Stimulated activated naive CD8-positive, alpha-beta T cell treated with anti-CD3 and anti-CD28 coated beads, Interleukin-15, amount 100 ng/mL, for 72 hours (primary cell): ENCODE measurements around the gene RPL27A.
A peak's percentile ranks its signal among the peaks of the same experiment; 100 is the strongest.

Source experiments
- ATAC-seq: fragments of 150-1000 bp; cut with Tn5 transposase; 2 replicates; pipeline ENCODE4 v1.10.0; 2021; ENCODE audit warnings: mild to moderate bottlenecking, moderate library complexity
- DNase-seq, 2 donors: peaks; one replicate each; pipeline ENCODE4 v3.0.0; 2021 to 2022
- H3K27ac Mint-ChIP-seq, 2 donors: one replicate each; pipeline ENCODE4 v1.8.0; 2022; ENCODE audit warnings: mild to moderate bottlenecking in 2 of 2, mixed read lengths in 2 of 2, moderate library complexity in 2 of 2
- H3K27me3 Mint-ChIP-seq: one replicate; pipeline ENCODE4 v1.8.0; 2022; ENCODE audit warnings: mixed read lengths
- H3K4me1 Mint-ChIP-seq: one replicate; pipeline ENCODE4 v1.8.0; 2022; ENCODE audit warnings: mild to moderate bottlenecking, mixed read lengths
- H3K4me3 Mint-ChIP-seq, 2 donors: one replicate each; pipeline ENCODE4 v1.8.0; 2022; ENCODE audit warnings: mild to moderate bottlenecking in 2 of 2, mixed read lengths in 2 of 2, moderate library complexity in 1 of 2
- H3K9me3 Mint-ChIP-seq, 2 donors: one replicate each; pipeline ENCODE4 v1.8.0; 2022; ENCODE audit warnings: mixed read lengths in 2 of 2

Gene RPL27A

GRCh38 chr11:8733852-8734251 lies 51.3 kb downstream of the RPL27A start:
- H3K27ac Mint-ChIP-seq: peak overlapping the region in 1 of 2 donors; percentile 31
- ATAC-seq: no peak
- no peak overlapping the region for H3K4me3 Mint-ChIP-seq
- no peaks in the 10 kb centered on the region for H3K4me1 Mint-ChIP-seq
- DNase-seq: no peak
- H3K27me3 Mint-ChIP-seq: no peaks in the 10 kb centered on the region
- no peaks in the 10 kb centered on the region for H3K9me3 Mint-ChIP-seq

- Mint-ChIP-seq H3K4me1 (no peaks in the 10 kb centered on the region), H3K27ac (no peak overlapping the region), H3K4me3 (no peak overlapping the region), H3K27me3 (no peaks in the 10 kb centered on the region), H3K9me3 (no peaks in the 10 kb centered on the region)
- ATAC-seq (no peak), DNase-seq (no peak)
Observed at GRCh38 chr11:8735094-8735493, 52.5 kb downstream of the RPL27A start.

- ATAC-seq (no peak), DNase-seq (no peak)
- no peak overlapping the region for H3K27ac Mint-ChIP-seq
- H3K4me1 Mint-ChIP-seq: no peaks in the 10 kb centered on the region
- H3K4me3 Mint-ChIP-seq: no peak overlapping the region
- H3K9me3 Mint-ChIP-seq: no peaks in the 10 kb centered on the region
- no peaks in the 10 kb centered on the region for H3K27me3 Mint-ChIP-seq
Observed at GRCh38 chr11:8739309-8739793, 56.8 kb downstream of the RPL27A start.
